GM18517 (cell line): ENCODE measurements around the gene LSMEM2.
"Not testable (repeated sequence)": the region's sequence is repeated elsewhere in the genome, so short reads cannot be mapped to it uniquely, and the experiment has no call there.

ENCODE experiments used
- ATAC-seq: cut with Tn5 transposase; IDR thresholded peaks from one replicate; pipeline ENCODE4 v1.9.1; 2021; ENCODE audit warnings: mild to moderate bottlenecking, moderate library complexity; ENCODE audit not compliant: unreplicated experiment

LSMEM2 gene

GRCh38 chr3:50264383-50264963, 14.4 kb upstream of the LSMEM2 start:
- ATAC-seq, result no peak

- no peak for ATAC-seq
Measured at GRCh38 chr3:50264964-50265485, 13.9 kb upstream of the LSMEM2 start.

- ATAC-seq, result no peak
Measured at GRCh38 chr3:50265571-50265970, 13.3 kb upstream of the LSMEM2 start.

GRCh38 chr3:50266017-50266416, 12.9 kb upstream of the LSMEM2 start:
- ATAC-seq, result no peak

GRCh38 chr3:50266836-50267235, 12.1 kb upstream of the LSMEM2 start:
- no peak for ATAC-seq

- ATAC-seq, result no peak
Measured at GRCh38 chr3:50267280-50267913, 11.5 kb upstream of the LSMEM2 start.

GRCh38 chr3:50268276-50268675, 10.6 kb upstream of the LSMEM2 start:
- no peak for ATAC-seq

GRCh38 chr3:50268703-50269451, 10.0 kb upstream of the LSMEM2 start, which contains the start of gene SEMA3B:
Gene SEMA3B, plus strand, starts transcription at chr3:50269147. Its CDS starts 94 bp downstream, at chr3:50269241.
- no peak for ATAC-seq

GRCh38 chr3:50269460-50269859, 9.4 kb upstream of the LSMEM2 start:
- ATAC-seq, result no peak

- no peak for ATAC-seq
Measured at GRCh38 chr3:50269977-50270413, 8.9 kb upstream of the LSMEM2 start.

GRCh38 chr3:50270422-50271224, 8.3 kb upstream of the LSMEM2 start:
- no peak for ATAC-seq

GRCh38 chr3:50271314-50271936, 7.5 kb upstream of the LSMEM2 start:
- ATAC-seq, result no peak

- ATAC-seq, result not testable (repeated sequence)
Measured at GRCh38 chr3:50272538-50272910, 6.4 kb upstream of the LSMEM2 start.

GRCh38 chr3:50272911-50273688, 5.8 kb upstream of the LSMEM2 start:
- ATAC-seq, result peak; percentile 88

- no peak for ATAC-seq
Measured at GRCh38 chr3:50273689-50274065, 5.2 kb upstream of the LSMEM2 start.

GRCh38 chr3:50274371-50275104, 4.3 kb upstream of the LSMEM2 start:
- ATAC-seq, result no peak

GRCh38 chr3:50275141-50275995, 3.5 kb upstream of the LSMEM2 start:
- ATAC-seq, result no peak
